Heart left ventricle (tissue), 13 donors: ENCODE measurements around the gene EGLN3.

Source experiments
- POLR2A ChIP-seq, 2 donors: fragments of 450-650 bp; IDR thresholded peaks; one replicate each; pipeline ENCODE4 v1.6.1; 2017; ENCODE audit warnings: antibody characterized with exemption in 2 of 2, mild to moderate bottlenecking in 2 of 2, moderate library complexity in 2 of 2
- TF ChIP-seq, protein P1 (sequence below), 12 donors: fragments of 200-600 bp; sonication (generic) in 4 of 12; IDR thresholded peaks; one replicate each; pipeline versions ENCODE4 v1.5.0 to v1.8.0; 2018 to 2022; ENCODE audit warnings: antibody characterized with exemption in 12 of 12, mild to moderate bottlenecking in 5 of 12
- donor health status: ischemic (EF 13 %, LVEDD 7.1; RV severe dilation, severe dysfunction).
- donor health status: DM: no; HTN: yes; CAD: no.
- donor health status: DM: no; HTN: no; CAD: no.
- donor health status: ischemic (EF 25% LVEDD 6.9; RV normal size, moderate dysfunction).
- donor health status: ischemic (EF 25% LVEDD 5.7; RV mildly dilated, moderate dysfunction).
- donor health status: ischemic (EF 35%, LVEDD 5.7; RV mildly dilated, moderate dysfunction).
- donor health status: nonischemic (EF 11% LVEDD 7.7; RV severe dilation, severe dysfunction).
- donor health status: DM: yes; HTN: yes; CAD: no.
- donor health status: PGD.
- donor health status: ischemic (EF 29% LVEDD 5.4; RV normal size, mild dysfunction).
- donor health status: nonischemic (EF 23%, LVEDD 6.1; RV moderate dilation, normal function).

DNA sequence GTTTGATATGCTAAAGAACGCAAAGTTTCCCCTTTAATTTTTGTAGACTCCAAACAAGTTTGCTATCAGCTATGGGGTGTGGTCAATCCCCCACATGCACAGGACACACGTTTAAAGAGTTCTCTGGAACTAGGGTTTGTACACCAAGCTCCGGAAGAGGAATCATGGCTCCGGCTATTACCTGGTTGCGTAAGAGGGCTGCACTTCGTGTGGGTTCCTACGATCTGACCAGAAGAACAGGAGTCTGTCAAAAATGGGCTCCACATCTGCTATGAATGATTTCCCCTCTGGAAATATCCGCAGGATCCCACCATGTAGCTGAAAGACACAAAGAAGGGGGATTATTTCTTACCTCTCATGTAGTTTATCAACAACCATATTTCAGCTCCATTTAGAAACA lies 22.0 kb downstream of the EGLN3 start:
- TF ChIP-seq, protein P1, sequence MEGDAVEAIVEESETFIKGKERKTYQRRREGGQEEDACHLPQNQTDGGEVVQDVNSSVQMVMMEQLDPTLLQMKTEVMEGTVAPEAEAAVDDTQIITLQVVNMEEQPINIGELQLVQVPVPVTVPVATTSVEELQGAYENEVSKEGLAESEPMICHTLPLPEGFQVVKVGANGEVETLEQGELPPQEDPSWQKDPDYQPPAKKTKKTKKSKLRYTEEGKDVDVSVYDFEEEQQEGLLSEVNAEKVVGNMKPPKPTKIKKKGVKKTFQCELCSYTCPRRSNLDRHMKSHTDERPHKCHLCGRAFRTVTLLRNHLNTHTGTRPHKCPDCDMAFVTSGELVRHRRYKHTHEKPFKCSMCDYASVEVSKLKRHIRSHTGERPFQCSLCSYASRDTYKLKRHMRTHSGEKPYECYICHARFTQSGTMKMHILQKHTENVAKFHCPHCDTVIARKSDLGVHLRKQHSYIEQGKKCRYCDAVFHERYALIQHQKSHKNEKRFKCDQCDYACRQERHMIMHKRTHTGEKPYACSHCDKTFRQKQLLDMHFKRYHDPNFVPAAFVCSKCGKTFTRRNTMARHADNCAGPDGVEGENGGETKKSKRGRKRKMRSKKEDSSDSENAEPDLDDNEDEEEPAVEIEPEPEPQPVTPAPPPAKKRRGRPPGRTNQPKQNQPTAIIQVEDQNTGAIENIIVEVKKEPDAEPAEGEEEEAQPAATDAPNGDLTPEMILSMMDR (IDR thresholded peaks at IDR 0.05), result no peak
- no peak for TF ChIP-seq POLR2A (IDR thresholded peaks at IDR 0.05)
